ENCODE results near the gene ARL6IP4.
"Not testable (repeated sequence)": the region's sequence is repeated elsewhere in the genome, so short reads cannot be mapped to it uniquely, and the experiment has no call there.

ARL6IP4 gene

DNA sequence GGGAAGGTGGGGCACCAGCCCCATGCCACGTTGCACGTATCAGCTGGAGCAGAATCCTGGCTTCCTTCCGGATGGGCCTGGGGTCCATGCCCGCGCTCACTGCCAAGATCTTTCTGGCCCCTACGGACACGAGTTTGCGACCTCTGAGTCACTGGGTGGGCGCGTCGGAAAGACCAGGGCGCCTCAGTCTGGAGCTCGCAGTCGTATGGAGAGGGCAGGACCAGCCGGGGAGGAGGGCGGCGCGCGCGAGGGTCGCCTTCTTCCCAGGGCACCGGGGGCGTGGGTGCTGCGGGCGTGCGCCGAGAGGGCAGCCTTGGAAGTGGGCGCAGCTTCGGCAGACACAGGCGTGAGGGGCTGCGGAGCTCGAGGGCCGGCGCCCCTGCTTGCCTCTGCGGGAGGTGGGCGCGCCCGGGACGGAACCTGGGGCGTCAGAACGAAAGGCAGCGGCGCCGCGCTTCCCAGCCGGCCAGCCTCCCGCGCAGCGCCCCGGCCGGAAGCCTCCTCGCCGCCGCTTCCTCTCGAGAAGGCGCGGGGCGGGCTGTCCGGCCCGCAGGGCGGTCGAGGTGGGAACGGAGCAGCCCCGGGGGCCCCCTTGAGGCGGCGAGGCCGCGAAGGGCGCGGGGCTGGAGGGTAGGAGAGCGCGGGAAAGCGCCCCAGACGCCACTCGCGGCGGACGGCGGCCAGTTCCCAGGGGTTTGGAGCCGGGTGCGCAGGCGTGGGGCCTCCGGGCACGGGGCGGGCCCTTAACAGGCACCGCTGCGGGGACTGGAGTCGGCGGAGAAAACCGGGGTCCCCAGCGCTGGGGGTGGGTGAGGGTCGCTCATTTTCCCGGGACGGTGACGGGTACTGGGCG lies at the start of gene ARL6IP4:
TSS of gene ARL6IP4 (plus strand) at position 499 of the 853 bp plus-strand sequence. CDS start 459 bp downstream, outside the sequence.
- peak; percentile 92 for DNase-seq (ENCODE audit: low spot score)

DNA sequence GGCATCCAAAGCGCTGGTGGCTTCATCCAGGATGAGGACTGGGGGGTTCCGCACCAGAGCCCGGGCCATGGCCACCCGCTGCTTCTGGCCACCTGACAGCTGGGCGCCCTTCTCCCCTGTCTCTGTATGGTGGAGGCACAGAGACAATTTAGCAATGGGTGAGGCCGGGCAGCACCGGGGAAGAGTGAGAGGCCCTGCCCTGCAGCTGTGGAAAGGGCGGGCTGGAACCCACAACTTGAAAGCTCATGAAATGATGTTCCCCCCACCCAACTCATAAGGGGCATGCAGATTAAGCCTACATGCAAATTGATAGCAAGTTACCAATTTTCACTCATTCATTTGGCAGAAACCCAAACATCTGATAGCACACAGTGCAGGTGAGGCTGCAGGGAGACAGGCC lies 48.3 kb upstream of the ARL6IP4 start:
- no peak for DNase-seq (ENCODE audit: low spot score)

DNA sequence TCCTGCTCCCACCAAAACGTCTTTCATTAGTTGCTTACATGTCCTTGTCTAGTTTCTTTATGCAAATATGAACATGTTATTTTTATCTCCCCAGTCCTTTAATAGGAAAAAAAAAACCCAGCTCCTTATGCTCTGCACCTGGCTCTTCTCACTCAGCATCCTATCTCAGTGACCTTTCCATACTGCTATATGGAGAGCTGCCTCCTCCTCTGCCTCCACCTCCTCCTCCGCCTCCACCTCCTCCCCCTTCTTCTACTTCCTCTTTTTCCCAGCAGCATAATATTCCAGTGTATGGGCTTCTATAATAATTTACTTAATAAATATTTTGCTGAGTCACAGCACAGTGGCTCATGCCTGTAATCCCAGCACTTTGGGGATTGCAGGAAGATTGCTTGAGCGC lies 45.8 kb upstream of the ARL6IP4 start:
- no peak for DNase-seq (ENCODE audit: low spot score)

DNA sequence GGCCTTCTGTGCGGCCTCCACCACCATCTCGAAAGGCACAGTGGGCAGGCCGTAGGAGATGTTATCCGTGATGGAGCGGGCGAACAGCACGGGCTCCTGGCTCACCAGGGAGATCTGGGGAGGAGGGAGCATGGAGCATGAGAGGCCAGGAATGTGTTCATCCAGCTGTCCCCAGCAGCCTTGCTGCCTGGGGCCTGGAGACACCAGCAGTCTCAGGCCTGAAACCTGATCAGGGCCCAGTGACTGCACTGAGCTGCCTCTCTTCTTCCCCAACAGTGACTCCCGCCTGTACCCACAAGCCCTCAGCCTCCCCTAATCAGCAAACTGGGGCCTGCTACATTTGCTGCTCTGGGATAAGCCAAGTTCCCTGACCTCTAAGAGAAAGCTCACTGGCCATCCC lies 45.2 kb upstream of the ARL6IP4 start:
- no peak for DNase-seq (ENCODE audit: low spot score)

DNA sequence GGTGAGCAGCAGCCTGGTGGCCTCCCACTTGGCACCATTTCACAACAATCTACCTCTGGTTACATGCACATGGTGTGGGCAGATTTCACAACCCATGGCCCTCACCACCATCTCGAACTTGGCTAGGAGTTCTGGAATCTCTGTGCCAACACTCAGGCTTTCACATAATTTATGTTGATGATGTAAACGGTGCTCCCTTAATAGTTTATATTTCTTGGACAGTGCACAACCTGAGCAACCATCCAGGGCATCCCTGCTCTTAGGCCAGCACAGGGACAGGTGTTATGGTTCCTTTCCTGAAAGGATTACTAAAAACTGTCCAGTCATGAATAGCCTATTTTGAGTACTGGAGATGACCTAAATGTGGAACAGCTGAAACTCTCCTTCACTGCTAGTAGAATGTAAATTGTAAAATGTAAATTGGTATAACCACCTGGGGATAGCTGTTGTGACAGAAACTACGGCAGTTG lies 42.8 kb upstream of the ARL6IP4 start:
- DNase-seq (ENCODE audit: low spot score): no peak

DNA sequence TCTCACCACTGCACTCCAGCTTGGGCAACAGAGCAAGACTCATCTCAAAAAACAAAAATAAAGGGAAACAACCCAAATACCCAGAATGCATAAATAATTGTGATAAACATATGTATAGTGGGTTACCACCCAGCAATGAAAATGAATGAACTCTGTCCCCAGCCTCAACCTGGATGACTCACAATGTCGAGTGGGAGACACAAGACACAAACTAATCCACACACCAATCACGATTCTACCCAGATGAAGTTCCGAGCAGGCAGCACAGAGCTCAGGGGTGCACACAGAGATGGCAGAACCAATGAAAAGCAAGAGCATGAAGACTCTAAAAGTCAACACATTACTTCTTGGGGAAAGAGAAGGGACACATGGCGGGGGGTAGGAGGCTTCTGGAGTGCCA lies 41.4 kb upstream of the ARL6IP4 start:
- DNase-seq (ENCODE audit: low spot score): no peak

DNA sequence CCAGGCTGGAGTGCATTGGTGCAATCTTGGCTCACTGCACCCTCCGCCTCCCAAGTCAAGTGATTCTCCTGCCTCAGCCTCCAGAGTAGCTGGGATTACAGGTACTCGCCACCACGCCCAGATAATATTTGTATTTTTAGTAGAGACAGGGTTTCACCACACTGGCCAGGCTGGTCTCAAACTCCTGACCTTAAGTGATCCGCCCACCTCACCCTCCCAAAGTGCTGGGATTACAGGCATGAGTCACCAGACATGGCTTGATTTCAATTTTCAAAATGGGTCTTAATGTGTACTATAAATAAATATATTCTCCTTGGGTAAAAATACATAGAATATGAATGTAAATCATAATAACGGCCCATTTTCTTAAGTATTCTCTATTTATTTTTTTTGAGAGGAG lies 39.1 kb upstream of the ARL6IP4 start:
- DNase-seq (ENCODE audit: low spot score): not testable (repeated sequence)

DNA sequence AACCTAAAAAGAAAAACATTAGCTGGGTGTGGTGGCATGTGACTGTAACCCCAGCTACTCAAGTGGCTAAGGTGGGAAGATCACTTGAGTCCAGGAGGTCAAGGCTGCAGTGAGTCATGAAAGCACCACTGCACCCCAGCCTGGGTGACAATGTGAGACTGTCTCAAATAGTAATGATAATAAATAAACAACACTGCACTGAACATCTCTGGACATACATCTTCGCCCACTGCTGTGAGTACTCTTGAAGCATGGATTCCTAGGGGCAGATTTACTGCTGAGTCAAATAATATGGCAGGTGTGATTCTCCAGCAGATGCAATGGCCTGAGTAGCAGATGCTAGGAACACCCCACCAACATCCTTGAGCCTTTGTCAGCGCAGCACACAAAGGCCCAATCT lies 37.8 kb upstream of the ARL6IP4 start:
- no peak for DNase-seq (ENCODE audit: low spot score)

DNA sequence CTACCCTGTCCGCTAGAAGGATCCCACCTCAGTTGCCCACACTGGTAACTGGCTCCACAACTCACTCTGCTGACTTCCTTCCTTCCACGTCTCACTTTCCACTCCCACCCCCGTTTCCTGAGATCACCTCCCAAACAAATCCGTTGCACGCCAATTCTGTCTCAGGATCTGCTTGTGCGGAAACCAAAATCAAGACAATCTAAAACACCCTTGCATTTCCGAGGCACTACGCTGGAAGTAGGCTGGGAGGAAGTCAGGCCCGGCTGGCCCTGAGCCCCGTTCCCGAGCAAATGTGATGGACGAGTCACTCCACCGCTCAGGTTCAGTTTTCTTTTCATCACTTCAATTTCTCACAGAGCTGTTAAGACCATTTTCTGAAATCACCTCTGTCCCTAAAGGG lies 37.3 kb upstream of the ARL6IP4 start:
- DNase-seq (ENCODE audit: low spot score): no peak

DNA sequence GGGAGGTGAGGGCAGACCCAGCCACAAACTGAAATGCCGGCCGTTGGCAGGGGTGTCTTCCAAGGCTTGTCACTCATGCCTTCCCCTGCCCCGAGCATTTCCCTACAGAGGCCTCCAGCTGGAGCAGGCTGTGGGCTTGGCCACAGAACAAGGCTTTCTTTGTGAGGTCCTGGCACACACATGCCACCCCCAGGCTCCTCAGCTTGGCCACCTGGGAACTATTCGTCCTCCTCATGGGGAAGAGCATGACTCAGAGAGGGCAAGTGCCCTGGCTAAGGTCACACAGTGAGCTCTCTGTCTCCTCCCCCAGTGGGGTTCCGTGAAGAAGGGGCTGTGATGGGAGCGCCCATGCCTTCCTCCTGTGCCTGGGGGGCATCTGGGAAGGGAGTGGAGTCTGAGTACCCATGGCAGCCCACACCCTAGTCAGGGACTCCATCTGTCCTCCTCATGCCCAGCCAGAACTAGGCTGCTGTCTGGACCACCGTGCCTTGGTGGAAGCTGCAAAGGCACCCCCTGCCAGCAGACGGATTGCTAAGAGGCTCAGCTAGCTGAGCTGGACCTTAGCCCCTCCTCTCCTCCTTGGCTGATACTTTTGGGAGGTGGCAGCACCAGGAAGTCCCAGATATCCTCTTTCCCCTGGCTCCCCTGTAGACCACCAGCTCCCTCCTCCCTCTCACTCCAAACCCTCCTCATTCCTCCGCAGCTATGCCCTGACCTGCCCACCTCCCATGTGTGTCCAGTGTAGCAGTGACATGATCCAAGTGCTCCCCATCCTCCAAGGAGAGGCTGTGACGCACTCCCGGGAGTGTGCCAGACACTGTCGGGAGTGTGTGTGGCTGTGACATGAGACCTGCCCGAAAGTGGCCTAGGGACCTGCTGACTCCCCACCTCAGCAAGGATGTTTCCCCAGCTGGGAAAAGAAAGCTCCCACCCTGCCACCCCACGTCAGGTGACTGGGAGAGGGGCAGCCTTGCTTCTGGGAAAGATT lies 35.6 kb upstream of the ARL6IP4 start:
- no peak for DNase-seq (ENCODE audit: low spot score)

DNA sequence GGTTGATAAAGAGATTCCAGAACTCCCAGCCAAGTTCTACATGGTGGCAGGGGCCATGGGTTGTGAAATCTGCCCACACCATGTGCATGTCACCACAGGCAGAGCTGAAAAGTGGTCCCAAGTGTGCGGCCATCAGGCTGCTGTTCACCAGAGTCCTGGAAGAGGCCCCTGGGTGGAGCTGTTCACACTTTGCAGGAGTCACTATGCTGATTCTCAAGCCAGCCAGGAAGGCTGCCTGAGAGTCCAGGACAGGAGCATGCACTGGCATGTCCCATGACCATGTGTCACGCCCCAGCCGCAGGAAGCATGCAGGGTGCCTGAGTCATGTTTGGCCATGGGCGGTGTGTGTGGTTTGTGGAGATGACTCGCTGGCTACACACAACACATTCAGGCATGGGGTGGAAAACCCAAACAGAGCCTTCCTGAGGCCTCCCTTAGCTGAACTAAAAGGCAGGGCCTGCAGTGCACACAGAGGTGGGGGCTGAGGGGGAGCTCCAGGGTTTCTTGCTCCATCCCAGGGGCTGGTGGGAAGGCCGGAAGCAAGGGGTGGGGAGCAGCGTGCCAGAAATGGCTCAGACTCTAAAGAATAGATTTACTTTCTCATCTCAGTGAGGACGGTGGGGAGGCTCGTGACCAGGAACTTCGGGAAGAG lies 33.7 kb upstream of the ARL6IP4 start:
- DNase-seq (ENCODE audit: low spot score): peak; percentile 98

DNA sequence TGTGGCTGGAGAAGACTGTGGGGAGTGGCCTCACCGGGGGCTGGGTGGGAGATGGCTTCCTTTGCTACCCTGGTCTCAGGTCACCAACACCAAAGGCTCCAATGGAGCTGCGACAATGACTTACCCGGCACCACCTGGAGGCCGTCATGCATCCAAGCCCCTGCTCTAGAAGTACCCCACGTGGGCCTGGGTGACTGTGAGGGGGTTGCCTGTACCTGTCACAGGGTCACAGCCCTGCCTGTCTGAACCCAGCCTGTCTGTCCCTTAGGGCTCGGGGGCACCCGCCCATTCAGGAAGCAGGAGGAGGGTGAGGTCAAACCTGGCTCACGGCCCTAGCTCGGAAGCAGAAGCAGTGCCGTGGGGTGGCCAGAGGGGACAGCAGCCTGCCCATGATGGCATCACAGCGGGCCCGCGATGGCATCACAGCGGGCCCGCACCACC lies 33.1 kb upstream of the ARL6IP4 start:
- no peak for DNase-seq (ENCODE audit: low spot score)

DNA sequence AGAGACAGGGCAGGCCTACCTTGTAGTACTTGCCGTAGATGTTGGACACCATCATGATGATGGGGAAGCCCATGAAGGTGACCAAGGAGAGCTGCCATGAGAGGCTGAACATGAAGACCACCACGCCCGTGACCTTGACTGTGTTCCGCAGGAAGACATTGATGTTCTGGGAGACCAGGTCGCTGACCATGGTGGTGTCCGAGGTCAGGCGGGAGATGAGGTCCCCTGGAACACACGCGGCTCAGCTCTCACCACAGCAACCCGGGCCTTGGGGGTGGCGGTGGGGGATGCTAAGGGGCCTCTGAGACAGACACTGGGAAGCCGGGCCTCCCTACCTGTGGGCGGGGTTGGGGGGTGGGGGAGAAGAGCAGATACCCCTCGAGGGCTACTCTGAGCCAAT lies 31.9 kb upstream of the ARL6IP4 start:
- DNase-seq (ENCODE audit: low spot score): no peak

DNA sequence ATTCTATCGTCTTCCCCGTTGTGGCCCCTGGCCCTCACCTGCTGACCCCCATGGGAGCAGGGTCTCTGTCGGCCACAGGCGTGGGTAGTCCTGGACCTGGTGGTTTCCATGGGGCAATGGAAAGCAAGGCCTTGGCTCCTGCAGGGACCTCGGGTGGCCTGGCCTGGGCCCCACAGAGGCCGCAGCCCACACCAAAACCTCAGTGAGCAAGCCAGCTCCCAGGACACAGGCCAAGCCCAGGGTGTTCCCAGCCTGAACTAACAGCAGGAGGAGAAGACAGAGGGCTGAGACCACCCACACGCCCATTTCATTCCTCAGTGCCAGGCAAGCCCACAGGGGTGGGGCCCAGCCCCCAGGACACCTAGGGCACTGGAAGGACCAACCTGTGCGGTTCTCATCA lies 31.1 kb upstream of the ARL6IP4 start:
- no peak for DNase-seq (ENCODE audit: low spot score)

DNA sequence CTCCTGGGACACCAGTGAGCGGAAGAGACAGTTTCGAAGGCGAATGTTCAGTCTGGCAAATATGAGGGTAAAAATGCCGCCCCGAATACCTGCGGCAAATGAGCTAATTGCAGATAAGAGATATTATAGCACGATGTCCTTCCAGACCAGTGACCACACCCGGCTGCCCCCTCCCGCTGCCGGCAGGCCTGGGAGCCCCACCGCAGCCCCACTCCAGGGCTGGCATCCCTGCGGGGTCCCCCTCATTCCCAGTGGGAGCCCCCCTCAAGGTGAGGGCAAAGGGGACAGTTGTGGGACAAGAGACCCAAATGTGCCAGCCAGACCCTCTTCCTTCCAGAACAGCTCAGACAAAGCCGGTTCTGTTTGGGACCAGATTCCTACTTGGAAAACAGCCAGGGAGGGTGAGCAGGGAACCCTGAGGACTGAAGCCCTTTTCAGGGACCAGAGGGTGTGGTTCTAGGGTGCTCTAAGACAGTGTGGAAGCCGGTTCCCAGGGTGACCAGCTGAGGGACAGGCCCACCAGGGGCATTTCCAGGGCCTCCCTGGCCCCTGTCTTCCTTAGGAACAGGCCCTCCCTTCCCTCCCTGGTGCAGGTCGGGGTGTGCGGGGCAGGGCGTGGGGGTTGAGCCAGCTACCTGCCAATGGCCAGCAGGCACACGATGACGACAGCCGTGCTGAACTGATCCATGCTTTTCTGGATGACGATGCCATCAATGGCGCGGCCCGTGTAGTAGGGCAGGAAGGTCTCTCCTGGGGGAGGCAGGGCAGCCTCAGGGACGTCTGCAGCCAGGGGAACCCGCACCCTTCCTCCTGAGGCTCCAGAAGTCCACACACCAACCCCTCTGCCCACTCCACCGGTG lies 30.4 kb upstream of the ARL6IP4 start:
- DNase-seq (ENCODE audit: low spot score): no peak

DNA sequence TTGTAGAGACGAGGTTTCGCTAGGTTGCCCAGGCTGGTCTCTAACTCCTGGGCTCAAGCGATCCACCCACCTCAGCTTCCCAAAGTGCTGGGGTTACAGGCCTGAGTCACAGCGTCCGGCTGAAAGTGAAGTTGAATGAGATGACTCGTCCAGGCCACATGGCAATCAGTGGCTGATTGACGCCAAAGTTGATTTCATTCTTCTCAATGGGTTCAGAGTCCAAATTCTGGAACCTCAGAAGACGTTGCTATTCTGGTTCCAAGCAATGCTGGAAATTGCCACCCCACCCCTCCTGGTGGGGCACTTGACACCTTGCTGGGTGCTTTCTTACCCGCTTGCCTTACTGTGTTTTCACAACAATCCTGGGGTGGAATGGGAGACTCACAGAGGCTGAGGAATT lies 29.1 kb upstream of the ARL6IP4 start:
- no peak for DNase-seq (ENCODE audit: low spot score)

DNA sequence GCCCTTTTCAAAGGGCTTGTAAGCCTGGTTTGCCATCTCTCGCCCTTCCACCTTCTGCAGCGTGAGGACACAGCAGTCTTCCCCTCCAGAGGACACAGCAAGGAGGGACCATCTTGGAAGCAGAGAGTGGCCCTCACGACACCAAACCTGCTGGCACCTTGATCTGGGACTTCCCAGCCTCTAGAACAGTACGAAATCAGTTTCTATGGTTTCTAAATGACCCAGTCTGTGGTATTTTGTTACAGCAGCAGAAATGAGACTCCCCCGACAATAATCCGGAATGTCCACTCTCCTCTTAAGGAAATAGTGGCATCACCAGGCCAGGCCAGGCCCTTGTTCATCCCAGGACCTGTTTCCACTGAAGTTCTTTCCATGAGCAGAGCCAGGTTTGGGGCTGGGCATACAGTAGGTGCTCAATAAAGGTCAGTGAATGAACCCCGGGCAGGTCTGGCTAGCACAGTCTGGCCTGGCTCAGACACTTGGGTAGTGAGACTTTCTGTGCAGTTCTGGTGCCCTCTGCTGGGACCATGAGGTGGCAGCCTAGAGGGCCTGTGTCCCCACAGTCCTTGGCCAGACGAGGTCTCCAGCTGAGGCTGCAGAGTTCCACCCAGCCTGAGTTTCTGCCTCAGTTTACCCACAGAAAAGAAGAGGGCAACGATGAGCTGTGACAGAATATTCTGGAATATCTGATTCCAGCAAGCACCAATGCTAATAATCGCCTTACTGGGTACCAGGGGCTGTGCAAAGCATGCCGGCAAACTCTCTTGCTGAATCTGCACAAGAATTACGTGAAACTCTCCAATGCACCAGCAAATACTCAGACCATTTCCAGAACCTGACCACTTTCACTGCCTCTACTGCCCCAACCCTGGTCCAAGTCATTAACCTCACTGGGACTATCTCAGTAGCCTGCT lies 28.2 kb upstream of the ARL6IP4 start:
- DNase-seq (ENCODE audit: low spot score): peak; percentile 90

DNA sequence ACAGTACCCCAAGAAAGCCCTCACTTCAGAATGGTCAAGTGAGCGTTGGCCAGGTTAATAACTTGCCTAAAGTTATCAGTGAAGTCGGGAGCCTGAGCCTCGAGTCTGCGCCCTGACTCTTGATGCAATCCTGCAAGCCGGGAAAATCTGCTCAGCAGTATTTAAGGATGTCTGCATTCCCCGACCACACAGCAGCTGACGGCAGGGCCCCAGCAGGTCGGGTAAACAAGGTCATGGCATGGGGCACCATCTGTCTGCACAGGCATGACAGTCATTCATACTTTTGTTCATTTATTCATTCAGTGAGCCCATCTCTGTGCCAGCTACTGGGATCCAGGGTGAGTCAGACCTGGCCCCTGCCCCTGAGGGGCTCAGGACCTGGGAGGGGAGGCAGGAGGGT lies 25.3 kb upstream of the ARL6IP4 start:
- DNase-seq (ENCODE audit: low spot score): no peak

DNA sequence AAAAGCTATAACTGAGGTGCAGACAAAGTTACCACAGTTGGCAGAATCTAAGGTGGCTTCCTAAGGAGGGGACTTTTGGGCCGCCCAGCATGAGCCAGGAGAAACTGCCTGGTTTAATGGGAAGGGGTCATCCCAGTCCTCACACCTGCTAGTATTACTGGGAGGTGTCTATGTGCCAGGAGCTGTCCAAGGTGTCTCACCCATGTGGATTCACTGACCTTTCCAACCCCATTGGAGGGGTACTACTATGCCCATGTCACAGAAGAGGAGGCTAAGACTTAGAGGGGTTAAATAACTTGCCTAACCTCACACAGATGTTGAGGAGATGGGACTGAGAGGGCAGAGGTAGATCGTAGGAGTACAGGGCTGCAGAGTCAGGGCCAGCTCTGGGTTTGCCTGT lies 24.4 kb upstream of the ARL6IP4 start:
- DNase-seq (ENCODE audit: low spot score): no peak
